IMR-90 (cell line): ENCODE data around the gene KLC1. TPM values are rescaled to one million over a fixed set of nuclear protein-coding genes. Genes with fewer than 3 reads are reported as not detected.

Source experiments
- ATAC-seq: fragments of 200-7000 bp; cut with Tn5 transposase; 2 replicates; pipeline ENCODE4 v1.9.1; 2020; ENCODE audit warnings: low read depth, mild to moderate bottlenecking, moderate library complexity
- BruUV-seq: library from RNA; stranded (reverse); fragments of 400-500 nt; replicated peaks from 2 replicates; lab custom pipeline; 2021; lab: Mats Ljungman, UMichigan
- CTCF ChIA-PET: fragments of 300-600 bp; formaldehyde crosslinking; extraction: SDS; loops from one replicate; lab custom pipeline; 2021; ENCODE audit warnings: antibody characterized with exemption; lab: Yijun Ruan, JAX
- POLR2A ChIA-PET: fragments of 300-600 bp; sonication (Branson Sonifier 250); formaldehyde crosslinking; loops from one replicate; lab custom pipeline; 2022; ENCODE audit warnings: antibody characterized with exemption; ENCODE audit not compliant: unreplicated experiment; lab: Charles Lee
- DNase-seq: peaks from one replicate; pipeline ENCODE4 v3.0.0; 2013
- H2AFZ ChIP-seq: replicated peaks from 2 replicates; pipeline ENCODE3; 2013; ENCODE audit warnings: low read length, mild to moderate bottlenecking; ENCODE audit not compliant: poor library complexity
- H2AK5ac ChIP-seq: 2 replicates; pipeline ENCODE4 v1.6.1; 2013; ENCODE audit warnings: low read depth, low read length, inconsistent platforms
- H2AK9ac ChIP-seq: replicated peaks from 2 replicates; pipeline ENCODE3; 2013; ENCODE audit warnings: mild to moderate bottlenecking, low read depth, low read length, moderate library complexity; ENCODE audit not compliant: poor library complexity
- H2BK120ac ChIP-seq: 2 replicates; pipeline ENCODE4 v1.6.1; 2013; ENCODE audit warnings: low read depth, low read length, inconsistent platforms
- H2BK15ac ChIP-seq: 3 replicates; pipeline ENCODE4 v1.6.1; 2013; ENCODE audit warnings: low read depth, low read length, inconsistent platforms
- H2BK20ac ChIP-seq: 2 replicates; pipeline ENCODE4 v1.6.1; 2013; ENCODE audit warnings: low read depth, mild to moderate bottlenecking, inconsistent platforms, low read length, moderate library complexity
- H2BK5ac ChIP-seq: 2 replicates; pipeline ENCODE4 v1.6.1; 2013; ENCODE audit warnings: mild to moderate bottlenecking, low read depth, low read length, inconsistent platforms; ENCODE audit not compliant: poor library complexity, severe bottlenecking
- H3K14ac ChIP-seq: replicated peaks from 2 replicates; pipeline ENCODE4 v1.6.1; 2013; ENCODE audit warnings: low read depth, low read length, inconsistent platforms
- H3K18ac ChIP-seq: 2 replicates; pipeline ENCODE4 v1.6.1; 2013; ENCODE audit warnings: low read depth, low read length, control low read depth
- H3K23ac ChIP-seq: 2 replicates; pipeline ENCODE4 v1.6.1; 2013; ENCODE audit warnings: low read depth, low read length, inconsistent platforms
- H3K27ac ChIP-seq: 2 replicates; pipeline ENCODE4 v1.5.1; 2013; ENCODE audit warnings: mild to moderate bottlenecking, control low read depth, low read length; ENCODE audit not compliant: insufficient read depth
- H3K27me3 ChIP-seq: 2 replicates; pipeline ENCODE4 v1.6.1; 2013; ENCODE audit warnings: low read length; ENCODE audit not compliant: control insufficient read depth, insufficient read depth
- H3K36me3 ChIP-seq: 2 replicates; pipeline ENCODE4 v1.6.1; 2013; ENCODE audit warnings: low read length, mixed read lengths; ENCODE audit not compliant: control insufficient read depth, insufficient read depth
- H3K4ac ChIP-seq: 2 replicates; pipeline ENCODE4 v1.6.1; 2013; ENCODE audit warnings: low read depth, low read length, inconsistent platforms
- H3K4me1 ChIP-seq: 2 replicates; pipeline ENCODE4 v1.6.1; 2013; ENCODE audit warnings: low read length, mixed read lengths; ENCODE audit not compliant: control insufficient read depth, insufficient read depth
- H3K4me2 ChIP-seq: 2 replicates; pipeline ENCODE4 v1.6.1; 2013; ENCODE audit warnings: low read depth, mild to moderate bottlenecking, control low read depth, low read length, moderate library complexity
- H3K4me3 ChIP-seq: 2 replicates; pipeline ENCODE4 v1.5.1; 2013; ENCODE audit warnings: low read depth, mild to moderate bottlenecking, control low read depth, low read length, moderate library complexity; ENCODE audit not compliant: insufficient read depth
- H3K56ac ChIP-seq: 2 replicates; pipeline ENCODE4 v1.6.1; 2013; ENCODE audit warnings: low read length, inconsistent platforms; ENCODE audit not compliant: insufficient read depth; ENCODE audit errors: extremely low read depth
- H3K79me1 ChIP-seq, 2 experiments: 2 replicates each; pipeline ENCODE4 v1.6.1; 2013; ENCODE audit warnings: low read length in 2 of 2, inconsistent platforms in 1 of 2, low read depth in 1 of 2
- H3K9ac ChIP-seq: 2 replicates; pipeline ENCODE4 v1.6.1; 2013; ENCODE audit warnings: low read depth, low read length, control low read depth
- H3K9me1 ChIP-seq: 2 replicates; pipeline ENCODE4 v1.6.1; 2013; ENCODE audit warnings: low read length, inconsistent platforms; ENCODE audit not compliant: insufficient read depth
- H3K9me3 ChIP-seq: 2 replicates; pipeline ENCODE4 v1.6.1; 2013; ENCODE audit warnings: low read length; ENCODE audit not compliant: control insufficient read depth, insufficient read depth
- H4K20me1 ChIP-seq: 2 replicates; pipeline ENCODE4 v1.6.1; 2013; ENCODE audit warnings: low read length, inconsistent platforms; ENCODE audit not compliant: insufficient read depth
- H4K5ac ChIP-seq: 2 replicates; pipeline ENCODE4 v1.6.1; 2013; ENCODE audit warnings: mild to moderate bottlenecking, low read depth, low read length, control low read depth
- H4K8ac ChIP-seq, 2 experiments: 2 replicates each; pipeline ENCODE4 v1.6.1; 2013; ENCODE audit warnings: low read depth in 2 of 2, low read length in 2 of 2, control low read depth in 1 of 2, inconsistent platforms in 1 of 2
- H4K91ac ChIP-seq: 2 replicates; pipeline ENCODE4 v1.6.1; 2013; ENCODE audit warnings: low read depth, low read length, inconsistent platforms; ENCODE audit not compliant: insufficient read depth
- CHD1 ChIP-seq: IDR thresholded peaks from 2 replicates; pipeline ENCODE4 v1.6.1; 2012; ENCODE audit warnings: low read depth, low read length, improper control_type of control experiment
- MAZ ChIP-seq: IDR thresholded peaks from 2 replicates; pipeline ENCODE4 v1.6.1; 2012; ENCODE audit warnings: low read depth, mild to moderate bottlenecking, low read length, improper control_type of control experiment, moderate library complexity, borderline replicate concordance
- MXI1 ChIP-seq: IDR thresholded peaks from 2 replicates; pipeline ENCODE4 v1.6.1; 2012; ENCODE audit warnings: low read depth, mild to moderate bottlenecking, low read length, moderate library complexity, borderline replicate concordance
- NFE2L2 ChIP-seq: fragments of 150-350 bp; IDR thresholded peaks from 2 replicates; pipeline ENCODE4 v1.6.1; 2016; ENCODE audit warnings: low read depth, mild to moderate bottlenecking, low read length
- RAD21 ChIP-seq: IDR thresholded peaks from 2 replicates; pipeline ENCODE4 v1.6.1; 2012; ENCODE audit warnings: low read length, improper control_type of control experiment
- RCOR1 ChIP-seq: IDR thresholded peaks from 2 replicates; pipeline ENCODE4 v1.6.1; 2012; ENCODE audit warnings: mild to moderate bottlenecking, low read length, improper control_type of control experiment; ENCODE audit not compliant: insufficient replicate concordance
- SMC3 ChIP-seq: fragments of 150-350 bp; IDR thresholded peaks from 2 replicates; pipeline ENCODE4 v1.6.1; 2016; ENCODE audit warnings: low read depth, mild to moderate bottlenecking, antibody characterized with exemption, low read length, moderate library complexity
- WGBS, 2 experiments: methylation state at CpG; one replicate each; pipeline versions ENCODE4 v1.1.5 to v1.1.7; 2013; ENCODE audit warnings: missing lambda C conversion rate in 2 of 2; ENCODE audit not compliant: insufficient read length in 1 of 2; ENCODE audit errors: extremely low coverage in 2 of 2; 5-methylcytosine and 5-hydroxymethylcytosine counted together
- dilution Hi-C: fragments of 300-500 bp; cut with HindIII; formaldehyde crosslinking; loops from one replicate; pipeline ENCODE4 v1.14.3; 2018; ENCODE audit warnings: low sequenced_read_pairs; ENCODE audit not compliant: unreplicated experiment
- in situ Hi-C: fragments of 300-500 bp; cut with MboI; formaldehyde crosslinking; loops from 3 replicates; pipeline ENCODE4 v1.14.3; 2019; ENCODE audit warnings: low sequenced_read_pairs, inconsistent platforms, mixed read lengths
- intact Hi-C: fragments of 100-400 bp; cut with micrococcal nuclease; formaldehyde crosslinking; loops from 2 replicates; pipeline ENCODE4 v1.10.0; 2022
- polyA plus RNA-seq, 3 experiments: library from polyadenylated mRNA; depleted of rRNA; stranded (reverse); fragments of >200 nt; gene quantifications; 2 replicates each; pipeline ENCODE4 v1.2.3, GENCODE V29; 2012; ENCODE audit warnings: low replicate concordance in 1 of 3
- total RNA-seq: library from RNA; depleted of rRNA; stranded (reverse); fragments of >200 nt; gene quantifications from 2 replicates; pipeline ENCODE4 v1.2.3, GENCODE V29; 2012
- TF ChIP-seq, protein P1 (sequence below): conservative IDR thresholded peaks from 2 replicates; pipeline ENCODE4 v1.5.1; 2012; ENCODE audit warnings: mild to moderate bottlenecking, low read depth, low read length, improper control_type of control experiment
- TF ChIP-seq, protein P2 (sequence below): fragments of 150-350 bp; IDR thresholded peaks from 2 replicates; pipeline ENCODE4 v1.6.1; 2017; ENCODE audit warnings: mild to moderate bottlenecking, antibody characterized with exemption, low read length, low read depth

The KLC1 gene
- total and polyA plus RNA-seq, 2 of the 4 experiments (the other 2 are of a cell fraction) = 101 to 157 TPM

DNA sequence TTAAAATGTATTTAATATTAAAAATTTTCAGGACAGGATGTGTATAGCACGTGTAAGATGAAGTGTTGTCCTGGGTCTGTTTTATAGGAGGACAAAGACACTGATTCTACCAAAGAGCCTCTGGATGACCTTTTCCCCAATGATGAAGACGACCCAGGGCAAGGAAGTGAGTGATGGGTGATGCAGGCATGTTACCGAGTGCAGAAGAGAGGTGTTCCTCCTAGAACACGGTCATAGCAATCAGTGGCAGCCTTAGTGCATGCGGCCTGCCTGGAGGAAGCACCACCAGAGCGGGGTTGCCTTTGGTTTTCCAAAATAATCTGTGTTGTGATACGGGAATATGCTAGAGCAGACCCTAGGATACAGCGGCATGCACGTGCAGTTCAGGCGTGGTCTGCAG, 33.0 kb downstream of the KLC1 start:
- no peaks in the 10 kb centered on the region for H3K27me3 ChIP-seq
- no peaks in the 10 kb centered on the region for H3K9me3 ChIP-seq
- 84% methylated on average over 5 of the region's 10 CpGs; no CpG with 5 or more reads in 1 of the 2 experiments for WGBS, 2 experiments
- peak overlapping the region; percentile 41 for H2BK20ac ChIP-seq
- peak overlapping the region; percentile 16; the same call in 1 of the 2 replicates for H2BK120ac ChIP-seq
- CTCF ChIA-PET = interaction anchor here (0.6 kb wide), 1 partner anchor 430 kb away, joined by 3 read pairs; no protein-coding TSS in a partner anchor
- H2AK5ac ChIP-seq = no peak overlapping the region; the same call in 1 of the 2 replicates
- H4K20me1 ChIP-seq = peaks cover 25% of the 10 kb centered on the region
- H3K9ac ChIP-seq = no peak overlapping the region
- no peak for TF ChIP-seq MXI1
- no peak for TF ChIP-seq RAD21
- no peak for TF ChIP-seq CHD1
- no peak for TF ChIP-seq MAZ
- TF ChIP-seq, protein P1, sequence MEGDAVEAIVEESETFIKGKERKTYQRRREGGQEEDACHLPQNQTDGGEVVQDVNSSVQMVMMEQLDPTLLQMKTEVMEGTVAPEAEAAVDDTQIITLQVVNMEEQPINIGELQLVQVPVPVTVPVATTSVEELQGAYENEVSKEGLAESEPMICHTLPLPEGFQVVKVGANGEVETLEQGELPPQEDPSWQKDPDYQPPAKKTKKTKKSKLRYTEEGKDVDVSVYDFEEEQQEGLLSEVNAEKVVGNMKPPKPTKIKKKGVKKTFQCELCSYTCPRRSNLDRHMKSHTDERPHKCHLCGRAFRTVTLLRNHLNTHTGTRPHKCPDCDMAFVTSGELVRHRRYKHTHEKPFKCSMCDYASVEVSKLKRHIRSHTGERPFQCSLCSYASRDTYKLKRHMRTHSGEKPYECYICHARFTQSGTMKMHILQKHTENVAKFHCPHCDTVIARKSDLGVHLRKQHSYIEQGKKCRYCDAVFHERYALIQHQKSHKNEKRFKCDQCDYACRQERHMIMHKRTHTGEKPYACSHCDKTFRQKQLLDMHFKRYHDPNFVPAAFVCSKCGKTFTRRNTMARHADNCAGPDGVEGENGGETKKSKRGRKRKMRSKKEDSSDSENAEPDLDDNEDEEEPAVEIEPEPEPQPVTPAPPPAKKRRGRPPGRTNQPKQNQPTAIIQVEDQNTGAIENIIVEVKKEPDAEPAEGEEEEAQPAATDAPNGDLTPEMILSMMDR = no peak
- no peak for TF ChIP-seq NFE2L2
- TF ChIP-seq, protein P2, sequence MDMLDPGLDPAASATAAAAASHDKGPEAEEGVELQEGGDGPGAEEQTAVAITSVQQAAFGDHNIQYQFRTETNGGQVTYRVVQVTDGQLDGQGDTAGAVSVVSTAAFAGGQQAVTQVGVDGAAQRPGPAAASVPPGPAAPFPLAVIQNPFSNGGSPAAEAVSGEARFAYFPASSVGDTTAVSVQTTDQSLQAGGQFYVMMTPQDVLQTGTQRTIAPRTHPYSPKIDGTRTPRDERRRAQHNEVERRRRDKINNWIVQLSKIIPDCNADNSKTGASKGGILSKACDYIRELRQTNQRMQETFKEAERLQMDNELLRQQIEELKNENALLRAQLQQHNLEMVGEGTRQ = no peak
- TF ChIP-seq RCOR1 = no peak
- no peak for TF ChIP-seq SMC3
- H3K4me3 ChIP-seq = no peak overlapping the region
- H3K4me2 ChIP-seq = no peak overlapping the region
- no peak overlapping the region for H3K56ac ChIP-seq
- dilution Hi-C loops = no loop called here
- peak overlapping the region; percentile 77; the same call in 1 of the 2 replicates for H3K23ac ChIP-seq
- no peak overlapping the region for H2AFZ ChIP-seq
- in situ Hi-C loops = no loop called here
- peak overlapping the region; percentile 22 for H2AK9ac ChIP-seq
- H4K5ac ChIP-seq = peak overlapping the region; percentile 31; the same call in 1 of the 2 replicates
- DNase-seq (no peak), ATAC-seq (no peak)
- peaks cover 21% of the 10 kb centered on the region for H3K9me1 ChIP-seq
- POLR2A ChIA-PET = no interaction called here
- H3K79me1 ChIP-seq = peaks cover 40 to 77% of the 10 kb centered on the region in 2 experiments
- H2BK15ac ChIP-seq = no peak overlapping the region; the same call in 2 of the 3 replicates
- BruUV-seq = no TSS peak
- peak overlapping the region in 1 of 2 experiments; percentile 39; a peak in 1 of 4 replicates for H4K8ac ChIP-seq
- peak overlapping the region; percentile 1; the same call in 1 of the 2 replicates for H3K27ac ChIP-seq
- H4K91ac ChIP-seq = peak overlapping the region; percentile 31; the same call in 1 of the 2 replicates
- intact Hi-C loops = no loop called here
- peak overlapping the region; percentile 28; the same call in 1 of the 2 replicates for H3K4ac ChIP-seq
- H3K4me1 ChIP-seq = peaks cover 24% of the 10 kb centered on the region
- no peak overlapping the region for H3K18ac ChIP-seq
- H3K36me3 ChIP-seq = peaks cover 52% of the 10 kb centered on the region
- peak overlapping the region; percentile 60 for H2BK5ac ChIP-seq
- H3K14ac ChIP-seq = peak overlapping the region; percentile 1; the same call in 1 of the 2 replicates
